ENCODE results near the gene SLC27A1.

DNA sequence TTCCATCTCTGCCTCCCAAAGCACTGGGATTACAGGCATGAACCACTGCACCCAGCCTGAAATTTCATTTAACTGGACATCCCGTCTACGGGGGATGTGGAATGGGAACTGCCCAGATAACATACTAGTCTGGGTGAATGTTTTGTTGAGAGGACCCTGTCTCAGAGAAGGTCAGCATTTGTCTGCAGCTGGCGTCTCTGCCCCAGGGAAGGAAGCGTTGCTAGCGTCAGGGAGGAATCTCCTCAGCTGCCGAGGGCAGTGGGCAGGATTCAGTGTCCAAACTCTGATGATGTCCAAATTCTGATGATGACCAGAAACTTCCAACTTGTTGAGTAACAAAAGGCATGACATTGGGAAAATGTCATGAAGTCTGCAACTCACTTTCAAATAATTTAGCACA, 12.7 kb upstream of the SLC27A1 start:
- no peak for TF ChIP-seq EZH2 (IDR thresholded peaks at IDR 0.05; ENCODE audit: insufficient read depth, poor library complexity, severe bottlenecking)
- TF ChIP-seq EZH2phosphoT487 (IDR thresholded peaks at IDR 0.05; ENCODE audit: insufficient read depth, low read depth): no peak

All from GM23248 (cell line).